Measurements from ENCODE around the gene NSUN3. TPM values are rescaled to one million over a fixed set of nuclear protein-coding genes. Genes with fewer than 3 reads are reported as not detected.

Gene NSUN3
- total and polyA plus RNA-seq, 10 of the 15 experiments (the other 5 are each of a cell fraction or from before 2014, with no cell fraction given), result 9.1 to 20.3 (median 11.7) TPM

- ChIA-PET CTCF (interaction anchor here (0.8 to 2.0 kb wide), 3 partner anchors 13 to 162 kb away, joined by 3 to 9 read pairs (median 6); no protein-coding TSS in a partner anchor), POLR2A (interaction anchor here (2.0 kb wide), 1 partner anchor 17 kb away, joined by 4 read pairs; no protein-coding TSS in a partner anchor), RAD21 (ENCODE audit: unreplicated experiment) (interaction anchor here (2.5 kb wide), 1 partner anchor 20 kb away, joined by 6 read pairs; no protein-coding TSS in a partner anchor), SMC1A (ENCODE audit: uncharacterized antibody, unreplicated experiment) (interaction anchor here (1.0 to 1.2 kb wide), 3 partner anchors 12 to 104 kb away, joined by 3 to 6 read pairs (median 3); no protein-coding TSS in a partner anchor)
- ATAC-seq (no peak), DNase-seq (ENCODE audit: low read depth, low spot score) (no peak), FAIRE-seq (no peak)
- H3K4me3 ChIP-seq, result no peak overlapping the region
- TF ChIP-seq LARP7 (IDR thresholded peaks at IDR 0.05), result no peak
- no peak for TF ChIP-seq BCLAF1 (IDR thresholded peaks at IDR 0.05)
- no peaks in the 10 kb centered on the region for H3K4me1 ChIP-seq (ENCODE audit: control insufficient read depth, insufficient read depth, low read length)
- intact Hi-C loops (cut with micrococcal nuclease; ENCODE audit: unreplicated experiment), result no loop called here
- peaks cover 0 to 21% of the 10 kb centered on the region in 2 experiments; a peak in 3 of 4 replicates for H3K36me3 ChIP-seq (ENCODE audit: control insufficient read depth in 2 of 2, insufficient read depth in 2 of 2, low read length in 1 of 2)
- H2AFZ ChIP-seq (ENCODE audit: control insufficient read depth, low read depth, low read length), result no peak overlapping the region
- 93% methylated on average over 1 of the region's 1 CpG for WGBS (ENCODE audit: insufficient coverage, insufficient replicate concordance, low lambda C conversion rate, missing lambda C conversion rate)
- H3K4me2 ChIP-seq (ENCODE audit: control insufficient read depth, insufficient read depth), result no peak overlapping the region
- H3K9me3 ChIP-seq (replicated peaks; ENCODE audit: control insufficient read depth, insufficient read depth, low read length), result no peaks in the 10 kb centered on the region
- H3K9ac ChIP-seq (ENCODE audit: control insufficient read depth, insufficient read depth, low read length), result no peak overlapping the region
- H3K27ac ChIP-seq (ENCODE audit: control insufficient read depth, insufficient read depth), result no peak overlapping the region
- no peaks in the 10 kb centered on the region for H4K20me1 ChIP-seq (ENCODE audit: control insufficient read depth, insufficient read depth)
- no peaks in the 10 kb centered on the region for H3K79me2 ChIP-seq (ENCODE audit: control insufficient read depth, insufficient read depth, low read length)
- in situ Hi-C loops (cut with MboI), result no loop called here
- H3K27me3 ChIP-seq (replicated peaks in 1 of 2; ENCODE audit: control insufficient read depth in 2 of 2, insufficient read depth in 2 of 2, low read length in 1 of 2), result no peaks in the 10 kb centered on the region
- no TSS peak for BruUV-seq (replicated peaks)
Measured at GRCh38 chr3:94089126-94089525, 26.3 kb downstream of the NSUN3 start.

DNA sequence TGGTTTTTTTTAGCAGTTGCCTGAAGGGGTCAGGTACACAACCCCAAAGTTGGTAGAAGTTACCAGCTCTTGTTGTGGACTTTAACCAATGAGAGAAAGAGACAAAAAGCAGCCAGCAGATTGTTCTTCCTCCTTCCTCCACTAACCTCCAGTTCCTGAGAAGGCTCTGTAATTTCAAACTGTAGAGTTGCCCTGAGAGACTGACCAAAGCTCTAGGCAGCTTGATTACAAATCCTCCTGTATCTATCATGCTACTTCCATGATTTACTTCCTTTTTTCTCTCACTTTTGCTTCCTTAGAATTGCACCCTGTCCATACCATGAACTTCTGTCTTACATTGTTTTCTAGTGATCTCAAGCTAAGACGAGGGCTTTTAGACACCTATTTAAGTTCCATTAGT lies 29.2 kb downstream of the NSUN3 start:
- CTCF ChIA-PET, result no interaction called here
- Histone ChIP-seq H2AFZ (ENCODE audit: control insufficient read depth, low read depth, low read length) (no peak overlapping the region), H3K36me3 (ENCODE audit: control insufficient read depth in 2 of 2, insufficient read depth in 2 of 2, low read length in 1 of 2) (peaks cover 3 to 24% of the 10 kb centered on the region in 2 experiments; a peak in 2 of 4 replicates), H3K9ac (ENCODE audit: control insufficient read depth, insufficient read depth, low read length) (no peak overlapping the region), H3K4me2 (ENCODE audit: control insufficient read depth, insufficient read depth) (no peak overlapping the region), H3K27me3 (replicated peaks in 1 of 2; ENCODE audit: control insufficient read depth in 2 of 2, insufficient read depth in 2 of 2, low read length in 1 of 2) (no peaks in the 10 kb centered on the region), H3K79me2 (ENCODE audit: control insufficient read depth, insufficient read depth, low read length) (no peaks in the 10 kb centered on the region), H3K4me1 (ENCODE audit: control insufficient read depth, insufficient read depth, low read length) (no peaks in the 10 kb centered on the region), H4K20me1 (ENCODE audit: control insufficient read depth, insufficient read depth) (no peaks in the 10 kb centered on the region), H3K9me3 (replicated peaks; ENCODE audit: control insufficient read depth, insufficient read depth, low read length) (no peaks in the 10 kb centered on the region), H3K27ac (ENCODE audit: control insufficient read depth, insufficient read depth) (no peak overlapping the region), H3K4me3 (no peak overlapping the region)
- POLR2A ChIA-PET, result no interaction called here
- ATAC-seq, result no peak
- intact Hi-C loops (cut with micrococcal nuclease; ENCODE audit: unreplicated experiment), result no loop called here
- no peak for DNase-seq (ENCODE audit: low read depth, low spot score)
- BruUV-seq (replicated peaks), result no TSS peak
- FAIRE-seq, result no peak
- WGBS (ENCODE audit: insufficient coverage, insufficient replicate concordance, low lambda C conversion rate, missing lambda C conversion rate), result 93% methylated on average over 1 of the region's 1 CpG
- RAD21 ChIA-PET (ENCODE audit: unreplicated experiment), result no interaction called here
- SMC1A ChIA-PET (ENCODE audit: uncharacterized antibody, unreplicated experiment), result interaction anchor here (1.1 kb wide), 1 partner anchor 10 kb away, joined by 3 read pairs; no protein-coding TSS in a partner anchor
- in situ Hi-C loops (cut with MboI), result no loop called here
- TF ChIP-seq MEF2A (IDR thresholded peaks at IDR 0.05; ENCODE audit: insufficient read depth, low read depth, low read length) (no peak), RCOR1 (conservative IDR thresholded peaks at IDR 0.05; ENCODE audit: low read depth, low read length) (no peak), ATF7 (IDR thresholded peaks at IDR 0.05; ENCODE audit: low read depth) (no peak), NFIC (IDR thresholded peaks at IDR 0.05; ENCODE audit: low read depth, low read length) (no peak)
- TF ChIP-seq, protein P1, sequence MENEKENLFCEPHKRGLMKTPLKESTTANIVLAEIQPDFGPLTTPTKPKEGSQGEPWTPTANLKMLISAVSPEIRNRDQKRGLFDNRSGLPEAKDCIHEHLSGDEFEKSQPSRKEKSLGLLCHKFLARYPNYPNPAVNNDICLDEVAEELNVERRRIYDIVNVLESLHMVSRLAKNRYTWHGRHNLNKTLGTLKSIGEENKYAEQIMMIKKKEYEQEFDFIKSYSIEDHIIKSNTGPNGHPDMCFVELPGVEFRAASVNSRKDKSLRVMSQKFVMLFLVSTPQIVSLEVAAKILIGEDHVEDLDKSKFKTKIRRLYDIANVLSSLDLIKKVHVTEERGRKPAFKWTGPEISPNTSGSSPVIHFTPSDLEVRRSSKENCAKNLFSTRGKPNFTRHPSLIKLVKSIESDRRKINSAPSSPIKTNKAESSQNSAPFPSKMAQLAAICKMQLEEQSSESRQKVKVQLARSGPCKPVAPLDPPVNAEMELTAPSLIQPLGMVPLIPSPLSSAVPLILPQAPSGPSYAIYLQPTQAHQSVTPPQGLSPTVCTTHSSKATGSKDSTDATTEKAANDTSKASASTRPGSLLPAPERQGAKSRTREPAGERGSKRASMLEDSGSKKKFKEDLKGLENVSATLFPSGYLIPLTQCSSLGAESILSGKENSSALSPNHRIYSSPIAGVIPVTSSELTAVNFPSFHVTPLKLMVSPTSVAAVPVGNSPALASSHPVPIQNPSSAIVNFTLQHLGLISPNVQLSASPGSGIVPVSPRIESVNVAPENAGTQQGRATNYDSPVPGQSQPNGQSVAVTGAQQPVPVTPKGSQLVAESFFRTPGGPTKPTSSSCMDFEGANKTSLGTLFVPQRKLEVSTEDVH (IDR thresholded peaks at IDR 0.05; ENCODE audit: low read depth, partially characterized antibody), result no peak
